SK-N-SH treated with all-trans-retinoic acid at 6 μM for 48 hours (cell line): Measurements from ENCODE around the gene FAM47E.

Source experiments
- ATAC-seq: fragments of 200-7000 bp; cut with Tn5 transposase; 3 replicates; pipeline ENCODE4 v1.9.1; 2020; ENCODE audit warnings: mild to moderate bottlenecking, moderate library complexity
- ARNTL ChIP-seq: fragments of 450-650 bp; formaldehyde crosslinking; IDR thresholded peaks from 2 replicates; pipeline ENCODE4 v1.5.0; 2020; ENCODE audit warnings: low read depth, mild to moderate bottlenecking, moderate library complexity, borderline replicate concordance
- BACH2 ChIP-seq: fragments of 250-450 bp; sonication (Bioruptor Pico); IDR thresholded peaks from 2 replicates; pipeline ENCODE4 v1.9.0; 2021; ENCODE audit warnings: mild to moderate bottlenecking, borderline replicate concordance
- CSDC2 ChIP-seq: fragments of 250-450 bp; sonication (Bioruptor Pico); IDR thresholded peaks from 2 replicates; pipeline ENCODE4 v1.5.0; 2020; ENCODE audit warnings: mild to moderate bottlenecking, moderate library complexity
- ESRRG ChIP-seq: fragments of 250-450 bp; sonication (Bioruptor Pico); IDR thresholded peaks from 2 replicates; pipeline ENCODE4 v1.6.1; 2021; ENCODE audit warnings: mild to moderate bottlenecking
- GLIS3 ChIP-seq: fragments of 250-450 bp; sonication (Bioruptor Pico); IDR thresholded peaks from 2 replicates; pipeline ENCODE4 v1.5.0; 2020; ENCODE audit warnings: mild to moderate bottlenecking, moderate library complexity
- ISL1 ChIP-seq: fragments of 250-450 bp; sonication (Bioruptor Pico); IDR thresholded peaks from 2 replicates; pipeline ENCODE4 v2.1.2; 2022; ENCODE audit warnings: mild to moderate bottlenecking, moderate library complexity
- OSR1 ChIP-seq: fragments of 250-450 bp; sonication (Bioruptor Pico); IDR thresholded peaks from 2 replicates; pipeline ENCODE4 v1.8.0; 2022; ENCODE audit warnings: moderate library complexity, mild to moderate bottlenecking, inconsistent platforms
- PPARA ChIP-seq: fragments of 250-450 bp; sonication (Bioruptor Pico); IDR thresholded peaks from 2 replicates; pipeline ENCODE4 v1.5.0; 2020; ENCODE audit warnings: mild to moderate bottlenecking, borderline replicate concordance
- RARB ChIP-seq: fragments of 250-450 bp; sonication (Bioruptor Pico); IDR thresholded peaks from 2 replicates; pipeline ENCODE4 v1.8.0; 2021; ENCODE audit warnings: mild to moderate bottlenecking, moderate library complexity
- SNAI2 ChIP-seq: fragments of 250-450 bp; sonication (Bioruptor Pico); IDR thresholded peaks from 2 replicates; pipeline ENCODE4 v1.5.0; 2020; ENCODE audit warnings: mild to moderate bottlenecking, moderate library complexity
- TCF4 ChIP-seq: fragments of 250-450 bp; sonication (Bioruptor Pico); IDR thresholded peaks from 2 replicates; pipeline ENCODE4 v1.8.0; 2021; ENCODE audit warnings: mild to moderate bottlenecking, moderate library complexity, borderline replicate concordance
- TOX ChIP-seq: fragments of 250-450 bp; sonication (Bioruptor Pico); IDR thresholded peaks from 2 replicates; pipeline ENCODE4 v1.8.0; 2021; ENCODE audit warnings: mild to moderate bottlenecking, moderate library complexity, borderline replicate concordance
- ZC3H10 ChIP-seq: fragments of 250-450 bp; sonication (Bioruptor Pico); IDR thresholded peaks from 2 replicates; pipeline ENCODE4 v1.5.1; 2021; ENCODE audit warnings: mild to moderate bottlenecking, moderate library complexity
- ZFP3 ChIP-seq: fragments of 250-450 bp; sonication (Bioruptor Pico); IDR thresholded peaks from 2 replicates; pipeline ENCODE4 v1.5.0; 2020; ENCODE audit warnings: mild to moderate bottlenecking, moderate library complexity
- ZNF565 ChIP-seq: fragments of 450-650 bp; formaldehyde crosslinking; conservative IDR thresholded peaks from 2 replicates; pipeline ENCODE4 v1.5.0; 2020; ENCODE audit warnings: low read depth, mild to moderate bottlenecking, moderate library complexity
- ZNF70 ChIP-seq: fragments of 450-650 bp; formaldehyde crosslinking; IDR thresholded peaks from 2 replicates; pipeline ENCODE4 v1.5.0; 2020; ENCODE audit warnings: mild to moderate bottlenecking, moderate library complexity
- ZNF8 ChIP-seq: fragments of 450-650 bp; formaldehyde crosslinking; IDR thresholded peaks from 2 replicates; pipeline ENCODE4 v1.5.0; 2020; ENCODE audit warnings: mild to moderate bottlenecking, moderate library complexity
- TF ChIP-seq, protein P1 (sequence below): fragments of 250-450 bp; sonication (Bioruptor Pico); IDR thresholded peaks from 2 replicates; pipeline ENCODE4 v1.8.0; 2021; ENCODE audit warnings: low read depth, mild to moderate bottlenecking, moderate library complexity, borderline replicate concordance
- TF ChIP-seq, protein P2 (sequence below): fragments of 250-450 bp; sonication (Bioruptor Pico); IDR thresholded peaks from 2 replicates; pipeline ENCODE4 v1.5.1; 2021; ENCODE audit warnings: mild to moderate bottlenecking, moderate library complexity
- TF ChIP-seq, protein P3 (sequence below): fragments of 250-450 bp; sonication (Bioruptor Pico); IDR thresholded peaks from 2 replicates; pipeline ENCODE4 v1.8.0; 2020; ENCODE audit warnings: mild to moderate bottlenecking, moderate library complexity, borderline replicate concordance
- TF ChIP-seq, protein P4 (sequence below): fragments of 250-450 bp; sonication (Bioruptor Pico); IDR thresholded peaks from 2 replicates; pipeline ENCODE4 v1.5.1; 2020; ENCODE audit warnings: low read depth, mild to moderate bottlenecking, moderate library complexity
- TF ChIP-seq, protein P5 (sequence below): fragments of 250-450 bp; sonication (Bioruptor Pico); IDR thresholded peaks from 2 replicates; pipeline ENCODE4 v1.5.0; 2020; ENCODE audit warnings: mild to moderate bottlenecking, moderate library complexity

Gene FAM47E

DNA sequence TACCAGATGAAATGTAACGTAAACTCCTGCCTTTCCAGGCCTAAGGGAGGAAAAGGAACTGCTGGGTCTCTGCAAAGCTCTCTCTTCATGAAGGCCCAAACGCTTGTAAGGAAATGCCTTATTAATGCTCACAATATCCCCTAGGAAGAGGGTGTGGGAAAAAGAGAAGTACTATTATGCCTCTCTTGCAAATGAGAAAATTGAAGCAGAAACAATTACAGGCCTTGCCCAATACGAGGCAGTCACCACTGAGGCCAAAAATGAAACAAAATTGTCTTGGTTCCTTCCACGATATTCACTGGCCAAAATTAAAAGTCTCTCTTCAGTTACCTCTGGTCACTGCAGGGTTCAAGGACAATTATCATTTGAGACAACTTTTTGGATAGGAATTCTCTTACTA is 41.1 kb upstream of the FAM47E start (continued):
- TF ChIP-seq, protein P1, sequence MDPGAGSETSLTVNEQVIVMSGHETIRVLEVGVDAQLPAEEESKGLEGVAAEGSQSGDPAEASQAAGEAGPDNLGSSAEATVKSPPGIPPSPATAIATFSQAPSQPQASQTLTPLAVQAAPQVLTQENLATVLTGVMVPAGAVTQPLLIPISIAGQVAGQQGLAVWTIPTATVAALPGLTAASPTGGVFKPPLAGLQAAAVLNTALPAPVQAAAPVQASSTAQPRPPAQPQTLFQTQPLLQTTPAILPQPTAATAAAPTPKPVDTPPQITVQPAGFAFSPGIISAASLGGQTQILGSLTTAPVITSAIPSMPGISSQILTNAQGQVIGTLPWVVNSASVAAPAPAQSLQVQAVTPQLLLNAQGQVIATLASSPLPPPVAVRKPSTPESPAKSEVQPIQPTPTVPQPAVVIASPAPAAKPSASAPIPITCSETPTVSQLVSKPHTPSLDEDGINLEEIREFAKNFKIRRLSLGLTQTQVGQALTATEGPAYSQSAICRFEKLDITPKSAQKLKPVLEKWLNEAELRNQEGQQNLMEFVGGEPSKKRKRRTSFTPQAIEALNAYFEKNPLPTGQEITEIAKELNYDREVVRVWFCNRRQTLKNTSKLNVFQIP (CRISPR knock-in tag): no peak
- no peak for TF ChIP-seq ZNF565 (CRISPR knock-in tag)
- no peak for TF ChIP-seq CSDC2 (CRISPR knock-in tag)
- TF ChIP-seq TOX (CRISPR knock-in tag): no peak
- TF ChIP-seq ZNF8: no peak
- no peak for TF ChIP-seq PPARA (CRISPR knock-in tag)
- TF ChIP-seq ISL1 (CRISPR knock-in tag): no peak
- no peak for TF ChIP-seq SNAI2 (CRISPR knock-in tag)
- no peak for TF ChIP-seq BACH2
- no peak for TF ChIP-seq ZC3H10 (CRISPR knock-in tag)
- TF ChIP-seq GLIS3 (CRISPR knock-in tag): no peak

DNA sequence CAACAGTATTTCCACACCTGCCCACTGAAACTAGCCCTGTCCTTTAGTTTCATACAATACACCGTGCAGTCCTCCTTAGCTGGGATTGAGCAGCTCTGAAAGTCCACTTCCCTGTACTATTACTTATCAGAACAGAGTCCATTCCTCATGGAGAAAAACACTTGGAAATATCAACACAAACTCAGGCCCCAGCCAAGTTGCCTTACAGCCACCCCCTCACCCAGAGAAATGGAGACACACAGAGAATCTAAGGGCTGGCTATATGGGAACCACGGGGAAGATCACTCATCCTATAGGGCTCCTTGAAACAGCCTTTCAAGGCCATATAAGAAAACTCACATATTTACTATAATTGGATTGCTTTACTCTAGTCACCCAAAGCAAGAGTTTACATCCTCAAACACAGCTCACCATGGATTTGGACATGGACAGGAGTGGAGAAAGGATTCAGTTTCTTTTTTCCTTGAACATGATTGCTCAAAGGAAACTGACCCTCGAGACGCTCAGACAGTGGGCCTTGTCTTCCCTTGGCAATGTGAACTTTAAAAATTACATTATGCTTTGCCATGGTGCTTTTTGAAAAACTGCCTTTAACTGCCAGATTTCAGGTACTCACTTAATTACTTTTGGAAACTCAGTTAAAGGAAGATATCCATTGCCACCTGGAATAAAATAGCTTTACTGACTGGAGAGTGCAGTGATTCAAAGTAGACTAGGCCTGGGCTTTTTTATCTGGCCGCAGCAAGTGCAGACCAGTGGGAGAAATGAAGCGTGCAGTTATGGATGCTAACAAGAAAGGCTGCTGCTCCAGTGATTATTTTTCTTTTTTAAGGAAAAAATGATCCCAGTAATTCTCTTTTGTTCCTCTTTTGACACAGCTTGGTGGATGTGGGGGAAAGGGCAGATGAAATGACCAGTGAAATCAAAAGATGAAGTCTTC is 39.5 kb upstream of the FAM47E start:
- no peak for ATAC-seq
- no peak for TF ChIP-seq ARNTL
- TF ChIP-seq, protein P1 (CRISPR knock-in tag): no peak
- no peak for TF ChIP-seq GLIS3 (CRISPR knock-in tag)
- TF ChIP-seq ZNF8: no peak
- no peak for TF ChIP-seq ZC3H10 (CRISPR knock-in tag)
- TF ChIP-seq OSR1 (CRISPR knock-in tag): no peak
- TF ChIP-seq, protein P2, sequence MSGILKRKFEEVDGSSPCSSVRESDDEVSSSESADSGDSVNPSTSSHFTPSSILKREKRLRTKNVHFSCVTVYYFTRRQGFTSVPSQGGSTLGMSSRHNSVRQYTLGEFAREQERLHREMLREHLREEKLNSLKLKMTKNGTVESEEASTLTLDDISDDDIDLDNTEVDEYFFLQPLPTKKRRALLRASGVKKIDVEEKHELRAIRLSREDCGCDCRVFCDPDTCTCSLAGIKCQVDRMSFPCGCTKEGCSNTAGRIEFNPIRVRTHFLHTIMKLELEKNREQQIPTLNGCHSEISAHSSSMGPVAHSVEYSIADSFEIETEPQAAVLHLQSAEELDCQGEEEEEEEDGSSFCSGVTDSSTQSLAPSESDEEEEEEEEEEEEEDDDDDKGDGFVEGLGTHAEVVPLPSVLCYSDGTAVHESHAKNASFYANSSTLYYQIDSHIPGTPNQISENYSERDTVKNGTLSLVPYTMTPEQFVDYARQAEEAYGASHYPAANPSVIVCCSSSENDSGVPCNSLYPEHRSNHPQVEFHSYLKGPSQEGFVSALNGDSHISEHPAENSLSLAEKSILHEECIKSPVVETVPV (CRISPR knock-in tag): no peak
- TF ChIP-seq ZNF565 (CRISPR knock-in tag): no peak
- no peak for TF ChIP-seq CSDC2 (CRISPR knock-in tag)
- TF ChIP-seq, protein P3, sequence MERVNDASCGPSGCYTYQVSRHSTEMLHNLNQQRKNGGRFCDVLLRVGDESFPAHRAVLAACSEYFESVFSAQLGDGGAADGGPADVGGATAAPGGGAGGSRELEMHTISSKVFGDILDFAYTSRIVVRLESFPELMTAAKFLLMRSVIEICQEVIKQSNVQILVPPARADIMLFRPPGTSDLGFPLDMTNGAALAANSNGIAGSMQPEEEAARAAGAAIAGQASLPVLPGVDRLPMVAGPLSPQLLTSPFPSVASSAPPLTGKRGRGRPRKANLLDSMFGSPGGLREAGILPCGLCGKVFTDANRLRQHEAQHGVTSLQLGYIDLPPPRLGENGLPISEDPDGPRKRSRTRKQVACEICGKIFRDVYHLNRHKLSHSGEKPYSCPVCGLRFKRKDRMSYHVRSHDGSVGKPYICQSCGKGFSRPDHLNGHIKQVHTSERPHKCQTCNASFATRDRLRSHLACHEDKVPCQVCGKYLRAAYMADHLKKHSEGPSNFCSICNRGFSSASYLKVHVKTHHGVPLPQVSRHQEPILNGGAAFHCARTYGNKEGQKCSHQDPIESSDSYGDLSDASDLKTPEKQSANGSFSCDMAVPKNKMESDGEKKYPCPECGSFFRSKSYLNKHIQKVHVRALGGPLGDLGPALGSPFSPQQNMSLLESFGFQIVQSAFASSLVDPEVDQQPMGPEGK (CRISPR knock-in tag): no peak
- TF ChIP-seq TOX (CRISPR knock-in tag): no peak
- TF ChIP-seq ESRRG (CRISPR knock-in tag): no peak
- TF ChIP-seq PPARA (CRISPR knock-in tag): no peak
- TF ChIP-seq, protein P4, sequence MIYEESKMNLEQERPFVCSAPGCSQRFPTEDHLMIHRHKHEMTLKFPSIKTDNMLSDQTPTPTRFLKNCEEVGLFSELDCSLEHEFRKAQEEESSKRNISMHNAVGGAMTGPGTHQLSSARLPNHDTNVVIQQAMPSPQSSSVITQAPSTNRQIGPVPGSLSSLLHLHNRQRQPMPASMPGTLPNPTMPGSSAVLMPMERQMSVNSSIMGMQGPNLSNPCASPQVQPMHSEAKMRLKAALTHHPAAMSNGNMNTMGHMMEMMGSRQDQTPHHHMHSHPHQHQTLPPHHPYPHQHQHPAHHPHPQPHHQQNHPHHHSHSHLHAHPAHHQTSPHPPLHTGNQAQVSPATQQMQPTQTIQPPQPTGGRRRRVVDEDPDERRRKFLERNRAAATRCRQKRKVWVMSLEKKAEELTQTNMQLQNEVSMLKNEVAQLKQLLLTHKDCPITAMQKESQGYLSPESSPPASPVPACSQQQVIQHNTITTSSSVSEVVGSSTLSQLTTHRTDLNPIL (CRISPR knock-in tag): no peak
- TF ChIP-seq, all 23 proteins: peak for 0

DNA sequence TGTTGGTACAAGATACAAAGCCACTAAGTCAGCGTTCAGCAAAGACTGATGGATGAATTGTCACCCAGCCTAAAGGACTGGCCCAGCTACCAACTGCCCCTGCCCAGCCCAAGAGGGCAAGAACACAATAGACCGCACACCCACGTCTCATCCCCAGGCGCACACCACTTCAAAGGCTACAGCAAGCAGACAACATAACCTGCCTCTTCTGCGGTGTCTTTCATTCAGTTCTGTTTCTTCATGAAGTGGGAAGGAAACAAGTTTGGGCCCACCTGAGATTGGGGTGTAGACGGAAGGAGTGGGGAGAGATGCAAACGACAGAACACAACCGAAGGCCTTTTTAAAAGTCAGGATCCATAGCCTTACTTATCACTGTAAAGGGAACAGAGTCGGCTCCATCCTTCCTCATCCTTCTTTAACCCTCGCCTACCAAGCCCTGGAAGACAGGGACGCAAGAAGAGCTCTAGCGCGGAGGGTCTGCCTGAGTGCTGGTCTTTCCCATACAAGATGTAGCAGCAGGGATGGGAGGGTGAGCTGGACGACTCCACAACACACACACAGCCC is 38.6 kb upstream of the FAM47E start:
- ATAC-seq: peak; percentile 67
- TF ChIP-seq, protein P3 (CRISPR knock-in tag): no peak; the same call in 1 of the 2 replicates
- TF ChIP-seq BACH2: no peak
- no peak for TF ChIP-seq OSR1 (CRISPR knock-in tag)
- no peak for TF ChIP-seq ARNTL
- no peak for TF ChIP-seq ZFP3 (CRISPR knock-in tag)
- no peak for TF ChIP-seq ZNF70 (CRISPR knock-in tag)
- no peak for TF ChIP-seq ESRRG (CRISPR knock-in tag)
- no peak for TF ChIP-seq GLIS3 (CRISPR knock-in tag)
- no peak for TF ChIP-seq TCF4 (CRISPR knock-in tag)
- TF ChIP-seq, protein P5, sequence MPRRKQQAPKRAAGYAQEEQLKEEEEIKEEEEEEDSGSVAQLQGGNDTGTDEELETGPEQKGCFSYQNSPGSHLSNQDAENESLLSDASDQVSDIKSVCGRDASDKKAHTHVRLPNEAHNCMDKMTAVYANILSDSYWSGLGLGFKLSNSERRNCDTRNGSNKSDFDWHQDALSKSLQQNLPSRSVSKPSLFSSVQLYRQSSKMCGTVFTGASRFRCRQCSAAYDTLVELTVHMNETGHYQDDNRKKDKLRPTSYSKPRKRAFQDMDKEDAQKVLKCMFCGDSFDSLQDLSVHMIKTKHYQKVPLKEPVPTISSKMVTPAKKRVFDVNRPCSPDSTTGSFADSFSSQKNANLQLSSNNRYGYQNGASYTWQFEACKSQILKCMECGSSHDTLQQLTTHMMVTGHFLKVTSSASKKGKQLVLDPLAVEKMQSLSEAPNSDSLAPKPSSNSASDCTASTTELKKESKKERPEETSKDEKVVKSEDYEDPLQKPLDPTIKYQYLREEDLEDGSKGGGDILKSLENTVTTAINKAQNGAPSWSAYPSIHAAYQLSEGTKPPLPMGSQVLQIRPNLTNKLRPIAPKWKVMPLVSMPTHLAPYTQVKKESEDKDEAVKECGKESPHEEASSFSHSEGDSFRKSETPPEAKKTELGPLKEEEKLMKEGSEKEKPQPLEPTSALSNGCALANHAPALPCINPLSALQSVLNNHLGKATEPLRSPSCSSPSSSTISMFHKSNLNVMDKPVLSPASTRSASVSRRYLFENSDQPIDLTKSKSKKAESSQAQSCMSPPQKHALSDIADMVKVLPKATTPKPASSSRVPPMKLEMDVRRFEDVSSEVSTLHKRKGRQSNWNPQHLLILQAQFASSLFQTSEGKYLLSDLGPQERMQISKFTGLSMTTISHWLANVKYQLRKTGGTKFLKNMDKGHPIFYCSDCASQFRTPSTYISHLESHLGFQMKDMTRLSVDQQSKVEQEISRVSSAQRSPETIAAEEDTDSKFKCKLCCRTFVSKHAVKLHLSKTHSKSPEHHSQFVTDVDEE (CRISPR knock-in tag): no peak
- no peak for TF ChIP-seq ZC3H10 (CRISPR knock-in tag)
- no peak for TF ChIP-seq CSDC2 (CRISPR knock-in tag)
- no peak for TF ChIP-seq TOX (CRISPR knock-in tag)
- TF ChIP-seq RARB (CRISPR knock-in tag): no peak
- no peak for TF ChIP-seq ZNF8
- no peak for TF ChIP-seq SNAI2 (CRISPR knock-in tag)
